ENCODE measurements around the gene FUT4.
"Not testable (repeated sequence)": the region's sequence is repeated elsewhere in the genome, so short reads cannot be mapped to it uniquely, and the experiment has no call there.

Gene FUT4

DNA sequence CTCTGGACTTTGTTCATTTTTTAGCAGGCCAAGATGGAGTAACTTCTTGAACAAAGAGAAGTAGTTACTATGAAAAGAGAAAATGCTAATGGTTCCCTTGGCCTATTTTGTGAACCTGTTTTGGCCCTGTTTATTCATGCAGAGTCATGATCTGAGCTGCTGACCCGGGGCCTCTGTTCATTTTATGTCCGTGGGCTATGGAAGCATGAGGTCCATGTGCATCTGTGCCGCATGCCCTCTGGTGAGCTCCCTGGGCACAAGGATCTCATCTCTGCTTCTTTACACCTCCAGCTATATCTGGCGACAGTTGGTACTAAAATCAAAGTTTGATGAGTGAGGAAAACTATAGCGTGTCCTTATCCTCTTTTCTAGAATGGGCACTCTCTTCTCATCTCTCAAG is 24.5 kb downstream of the FUT4 start:
- DNase-seq, result no peak

GRCh38 chr11:94568717-94569116 is 25.0 kb downstream of the FUT4 start:
- no peak for DNase-seq

DNA sequence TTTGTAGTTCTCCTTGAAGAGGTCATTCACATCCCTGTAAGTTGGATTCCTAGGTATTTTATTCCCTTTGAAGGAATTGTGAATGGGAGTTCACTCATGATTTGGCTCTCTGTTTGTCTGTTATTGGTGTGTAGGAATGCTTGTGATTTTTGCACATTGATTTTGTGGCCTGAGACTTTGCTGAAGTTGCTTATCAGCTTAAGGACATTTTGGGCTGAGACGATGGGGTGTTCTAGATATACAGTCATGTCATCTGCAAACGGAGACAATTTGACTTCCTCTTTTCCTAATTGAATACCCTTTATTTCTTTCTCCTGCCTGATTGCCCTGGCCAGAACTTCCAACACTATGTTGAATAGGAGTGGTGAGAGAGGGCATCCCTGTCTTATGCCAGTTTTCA is 29.3 kb downstream of the FUT4 start:
- not testable (repeated sequence) for DNase-seq

DNA sequence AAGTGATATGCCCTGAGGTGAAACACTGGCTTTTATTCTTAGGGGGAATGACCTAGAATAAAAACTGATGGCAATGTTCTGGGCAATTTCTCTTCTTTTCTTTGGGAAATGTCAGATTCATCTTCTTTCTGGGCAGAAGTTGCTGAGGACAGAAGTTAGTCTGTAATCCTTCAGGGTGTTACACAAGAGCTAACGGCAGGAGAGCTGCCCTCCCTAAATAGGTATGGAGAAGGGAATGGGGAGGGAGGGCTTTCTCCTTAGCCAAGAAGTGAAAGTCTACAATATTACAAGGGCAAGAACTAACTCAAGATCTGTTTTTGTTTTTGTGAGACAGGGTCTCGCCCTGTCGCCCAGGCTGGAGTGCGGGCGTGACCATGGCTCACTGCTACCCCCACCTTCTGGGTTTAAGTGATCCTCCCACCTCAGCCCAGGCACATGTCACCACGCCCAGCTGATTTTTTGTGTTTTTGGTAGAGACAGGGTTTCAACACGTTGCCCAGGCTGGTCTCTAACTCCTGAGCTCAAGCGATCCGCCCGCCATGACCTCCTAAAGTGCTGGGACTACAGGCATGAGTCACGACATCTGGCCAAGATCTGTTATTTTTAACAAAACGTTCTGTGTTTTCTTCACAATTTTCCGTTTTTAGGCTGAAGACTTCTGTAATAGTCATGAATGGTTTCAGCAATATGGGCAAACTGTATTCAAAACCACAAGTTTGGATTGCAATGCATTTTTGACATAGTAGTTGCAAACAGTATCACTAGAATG is 30.7 kb downstream of the FUT4 start:
- DNase-seq, result no peak

DNA sequence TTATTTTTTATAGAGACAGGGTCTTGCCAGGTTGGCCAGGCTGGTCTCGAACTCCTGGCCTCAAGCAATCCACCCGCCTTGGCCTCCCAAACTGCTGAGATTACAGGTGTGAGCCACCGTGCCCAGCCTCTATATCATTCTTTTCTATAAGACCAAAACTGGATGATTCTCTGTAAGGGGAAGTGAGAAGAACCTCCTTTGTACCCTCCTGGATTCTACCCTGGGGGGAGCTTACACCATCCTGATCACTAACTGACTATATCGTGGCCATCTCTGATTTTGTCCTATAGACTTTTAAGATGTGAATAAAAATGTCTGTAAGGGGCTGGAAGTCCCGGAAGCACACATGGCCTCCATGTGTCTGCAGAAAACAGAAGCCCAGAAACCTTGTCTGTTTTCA is 32.6 kb downstream of the FUT4 start:
- DNase-seq, result no peak

GRCh38 chr11:94577841-94578240 is 34.1 kb downstream of the FUT4 start:
- DNase-seq, result no peak

GRCh38 chr11:94581926-94582325 is 38.2 kb downstream of the FUT4 start:
- DNase-seq, result no peak

DNA sequence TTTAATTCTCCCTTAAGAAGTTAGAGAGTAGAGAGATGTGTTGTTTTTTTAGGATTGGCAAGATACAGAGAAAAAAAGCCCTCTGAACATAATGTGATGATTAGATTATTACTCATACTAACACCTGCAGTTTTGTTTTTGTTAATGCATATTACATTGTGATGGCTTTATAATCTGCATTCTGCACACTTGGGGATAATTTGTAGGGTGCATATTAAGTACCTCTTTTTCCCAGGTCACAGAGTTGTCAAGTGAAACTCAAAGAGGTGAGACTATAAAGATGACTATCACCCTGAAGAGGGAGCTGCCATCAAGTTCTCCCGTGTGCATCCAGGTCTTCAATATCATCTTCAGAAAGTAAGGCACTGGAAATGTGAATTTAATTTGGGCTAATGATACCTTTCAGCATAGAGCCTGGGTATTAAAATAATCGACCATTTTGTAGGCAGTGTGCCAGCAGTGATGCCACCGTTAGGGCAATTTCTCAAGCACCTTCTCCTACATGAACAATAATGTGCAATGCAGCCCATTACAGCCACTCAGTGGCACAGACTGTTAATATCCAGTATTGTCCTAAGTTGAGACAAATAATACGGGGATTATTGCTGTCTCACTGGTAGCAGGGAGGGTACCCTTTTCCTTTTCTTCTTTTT is 39.6 kb downstream of the FUT4 start:
- no peak for DNase-seq

GRCh38 chr11:94583866-94584500 is 40.3 kb downstream of the FUT4 start:
- no peak for DNase-seq

DNA sequence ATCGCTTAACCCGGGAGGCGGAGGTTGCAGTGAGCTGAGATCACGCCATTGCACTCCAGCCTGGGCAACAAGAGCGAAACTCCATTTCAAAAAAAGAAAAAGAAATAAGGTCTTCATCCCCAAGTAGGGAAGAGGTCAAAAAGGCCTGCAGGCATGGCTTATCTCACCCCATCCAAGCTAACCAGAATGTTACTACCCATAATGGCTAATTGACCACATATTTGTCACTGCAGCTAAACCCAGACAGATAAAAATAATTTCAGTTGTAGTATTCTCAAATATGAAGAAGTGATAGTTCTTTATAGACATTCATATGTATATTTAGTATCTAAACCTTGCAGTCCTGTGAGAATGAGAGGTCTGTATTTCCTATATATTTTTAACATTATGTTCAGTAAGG is 41.3 kb downstream of the FUT4 start:
- DNase-seq, result no peak

GRCh38 chr11:94585399-94585798 is 41.7 kb downstream of the FUT4 start:
- no peak for DNase-seq

DNA sequence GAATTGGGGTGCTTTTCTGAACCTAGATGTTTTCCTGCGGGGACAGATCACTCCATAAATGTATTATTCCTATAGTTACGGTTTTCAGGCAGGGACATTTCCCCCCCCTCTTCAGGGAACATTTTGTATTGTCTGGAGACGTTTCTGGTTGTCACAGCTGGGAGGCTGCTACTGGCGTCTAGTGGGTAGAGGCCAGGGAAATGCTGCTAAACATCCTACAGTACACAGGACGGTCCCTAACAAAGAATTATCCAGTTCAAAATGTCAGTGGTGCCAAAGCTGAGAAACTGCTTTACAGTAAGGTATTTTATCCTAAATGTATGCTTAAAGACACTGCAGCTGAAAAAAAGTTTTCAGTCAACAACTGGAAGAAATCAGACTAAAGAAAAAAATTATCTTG is 42.8 kb downstream of the FUT4 start:
- no peak for DNase-seq

DNA sequence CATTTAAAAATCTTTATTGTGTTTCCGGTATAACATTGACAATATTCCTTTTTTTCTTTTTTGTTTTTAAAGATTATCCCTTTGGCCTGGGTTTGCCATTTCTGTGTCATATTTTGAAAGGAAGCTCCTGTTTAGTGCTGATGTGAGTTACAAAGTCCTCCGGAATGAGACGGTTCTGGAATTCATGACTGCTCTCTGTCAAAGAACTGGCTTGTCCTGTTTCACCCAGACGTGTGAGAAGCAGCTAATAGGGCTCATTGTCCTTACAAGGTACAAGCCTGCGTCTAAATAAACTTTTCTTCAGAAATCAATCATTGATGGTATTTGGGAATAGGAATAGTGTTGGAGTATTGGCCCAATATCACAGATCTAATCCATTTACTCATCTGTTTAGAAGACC is 43.3 kb downstream of the FUT4 start:
- DNase-seq, result no peak

- DNase-seq, result no peak
These were observed 44.7 kb downstream of the FUT4 start for GRCh38 chr11:94588366-94588942.

DNA sequence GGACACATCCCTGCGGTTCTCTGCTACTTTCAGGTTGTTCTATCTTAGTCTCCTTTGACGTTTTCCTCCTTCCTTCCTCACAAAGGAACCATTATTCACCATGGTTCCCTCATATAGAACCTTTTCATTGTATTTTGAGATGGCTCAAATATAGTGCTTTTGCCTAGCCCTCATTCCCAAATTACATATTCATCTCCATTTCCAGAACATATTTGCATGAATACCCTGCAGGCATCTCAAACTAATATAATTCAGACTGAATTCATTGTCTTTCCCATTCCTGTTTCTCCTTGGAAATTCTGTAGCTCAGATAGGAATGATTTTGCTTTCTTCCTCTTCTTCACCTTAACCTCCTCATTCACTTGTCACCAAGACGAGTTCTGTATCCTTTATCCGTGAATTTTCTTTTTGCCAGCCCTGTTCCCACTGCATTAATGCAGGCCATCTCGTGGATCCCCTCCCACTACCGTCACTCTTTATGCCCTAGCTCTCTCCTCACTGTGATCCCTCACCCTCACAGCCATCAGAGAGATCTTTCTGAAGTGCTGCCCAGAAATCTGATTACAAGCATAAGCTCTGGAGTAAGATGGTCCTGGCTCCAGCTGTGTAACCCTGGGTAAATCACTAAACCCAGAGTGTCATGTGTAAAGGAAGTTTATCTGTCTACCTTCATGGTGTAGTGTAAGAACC is 46.8 kb downstream of the FUT4 start:
- no peak for DNase-seq

DNA sequence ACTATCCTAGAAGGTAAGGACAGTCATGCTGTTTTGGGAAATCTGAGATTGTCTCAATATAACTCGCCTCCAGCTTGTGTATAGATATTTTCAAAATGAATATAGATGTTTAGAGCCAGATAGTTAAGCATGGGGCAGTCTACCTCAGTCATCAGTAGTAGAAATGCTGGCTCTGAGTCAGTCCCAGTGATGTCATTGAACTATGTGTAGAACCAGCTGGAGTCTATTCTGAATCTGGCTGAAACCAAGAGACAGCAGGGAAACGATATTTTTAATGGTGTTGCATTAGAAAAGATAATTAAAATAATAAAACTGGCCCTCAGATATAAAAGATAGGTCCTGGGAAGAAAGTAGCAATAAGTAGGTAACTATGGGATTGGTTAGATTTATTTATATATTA is 49.3 kb downstream of the FUT4 start:
- DNase-seq, result no peak

DNA sequence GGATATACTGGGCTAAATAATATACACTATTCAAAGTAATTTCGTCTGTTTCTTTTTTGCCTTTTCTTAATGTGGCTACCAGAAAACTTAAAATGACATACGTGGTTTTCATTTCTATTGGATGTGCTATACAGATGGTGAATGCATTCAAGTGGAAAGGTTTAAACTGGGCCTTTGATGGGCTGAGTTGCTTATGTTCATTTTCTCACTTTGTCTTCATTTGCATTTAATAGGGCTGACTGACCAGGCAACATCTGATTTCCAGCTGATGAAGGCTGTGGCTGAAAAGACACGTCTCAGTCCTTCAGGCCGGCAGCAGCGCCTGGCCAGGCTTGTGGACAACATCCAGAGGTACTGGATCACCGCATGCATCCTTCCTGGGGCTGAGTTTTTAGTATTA is 51.4 kb downstream of the FUT4 start:
- DNase-seq, result no peak

- DNase-seq, result no peak
These were observed 54.2 kb downstream of the FUT4 start for GRCh38 chr11:94597896-94598295.
